HCT116 (cell line): ENCODE data around the gene AUTS2. TPM values are rescaled to one million over a fixed set of nuclear protein-coding genes. Genes with fewer than 3 reads are reported as not detected.

Source experiments
- ATAC-seq: fragments of 200-7000 bp; cut with Tn5 transposase; 2 replicates; pipeline ENCODE4 v1.9.1; 2020; ENCODE audit warnings: mild to moderate bottlenecking, moderate library complexity
- BruUV-seq: library from RNA; stranded (reverse); fragments of 400-500 nt; replicated peaks from 2 replicates; lab custom pipeline; 2021; lab: Mats Ljungman, UMichigan
- CTCF ChIA-PET: fragments of 300-600 bp; sonication (Branson Sonifier 250); formaldehyde crosslinking; loops from one replicate; lab custom pipeline; 2021; ENCODE audit warnings: antibody characterized with exemption; lab: Charles Lee
- POLR2A ChIA-PET: fragments of 300-600, 350-600 bp; sonication (Branson Sonifier 250); formaldehyde crosslinking; loops from one replicate; lab custom pipeline; 2021; ENCODE audit warnings: antibody characterized with exemption; lab: Charles Lee
- RAD21 ChIA-PET, 2 experiments: fragments of 300-600 bp; sonication (Branson Sonifier 250); formaldehyde crosslinking; loops; one replicate each; lab custom pipeline; 2023; ENCODE audit warnings: low total read pairs in 2 of 2; ENCODE audit not compliant: uncharacterized antibody in 2 of 2, unreplicated experiment in 2 of 2, low non-redundant PET in 1 of 2; lab: Charles Lee
- DNase-seq: peaks from one replicate; pipeline ENCODE4 v3.0.0-alpha.2; 2010; ENCODE audit warnings: low read depth, low spot score
- H2AFZ ChIP-seq: fragments of 200-600 bp; shearing (Covaris generic), sonication (generic); 2 replicates; pipeline ENCODE4 v1.6.1; 2017; ENCODE audit warnings: low read depth, mixed run types, mixed read lengths, antibody characterized with exemption, low read length; ENCODE audit not compliant: poor library complexity, severe bottlenecking
- H3K27ac ChIP-seq: 2 replicates; pipeline ENCODE4 v1.5.1; 2012; ENCODE audit warnings: low read depth, low read length
- H3K27me3 ChIP-seq: fragments of 200-600 bp; sonication (generic); 2 replicates; pipeline ENCODE4 v1.6.1; 2016; ENCODE audit warnings: mixed run types, low read length, mixed read lengths; ENCODE audit not compliant: insufficient read depth
- H3K36me3 ChIP-seq, 2 experiments: fragments of 200-500 bp in 1 of 2; fragments of 200-600 bp in 1 of 2; sonication (Bioruptor generic) in 1 of 2; sonication (generic) in 1 of 2; 2 replicates each; pipeline versions ENCODE4 v1.5.1 to v1.6.1; 2014 to 2016; ENCODE audit warnings: low read length in 2 of 2, inconsistent platforms in 1 of 2, mixed read lengths in 1 of 2, mixed run types in 1 of 2; ENCODE audit not compliant: insufficient read depth in 2 of 2, control insufficient read depth in 1 of 2
- H3K4me1 ChIP-seq, 2 experiments: fragments of 200-600 bp in 1 of 2; sonication (generic) in 1 of 2; 2 replicates each; pipeline versions ENCODE4 v1.5.1 to v1.6.1; 2012 to 2017; ENCODE audit warnings: low read length in 2 of 2, inconsistent platforms in 1 of 2, mild to moderate bottlenecking in 1 of 2, mixed read lengths in 1 of 2, mixed run types in 1 of 2, moderate library complexity in 1 of 2; ENCODE audit not compliant: insufficient read depth in 2 of 2, control insufficient read depth in 1 of 2
- H3K4me2 ChIP-seq: fragments of 200-600 bp; sonication (generic); 2 replicates; pipeline ENCODE4 v1.6.1; 2017; ENCODE audit warnings: mixed run types, low read length, mixed read lengths
- H3K4me3 ChIP-seq, 2 experiments: fragments of 200-600 bp in 1 of 2; sonication (generic) in 1 of 2; replicated peaks in 1 of 2; 2 replicates each; pipeline ENCODE4 v1.5.1; 2011 to 2016; ENCODE audit warnings: low read length in 2 of 2, control low read depth in 1 of 2, low read depth in 1 of 2, mild to moderate bottlenecking in 1 of 2, mixed read lengths in 1 of 2, mixed run types in 1 of 2
- H3K79me2 ChIP-seq: fragments of 200-600 bp; sonication (generic); 2 replicates; pipeline ENCODE4 v1.6.1; 2017; ENCODE audit warnings: mild to moderate bottlenecking, mixed run types, low read length, moderate library complexity, mixed read lengths; ENCODE audit not compliant: insufficient read depth
- H3K9ac ChIP-seq: fragments of 200-600 bp; sonication (generic); 2 replicates; pipeline ENCODE4 v1.6.1; 2016; ENCODE audit warnings: low read length, mixed read lengths
- H3K9me2 ChIP-seq: fragments of 200-600 bp; sonication (generic), shearing (Covaris generic); 2 replicates; pipeline ENCODE4 v1.6.1; 2017; ENCODE audit warnings: mixed run types, mild to moderate bottlenecking, moderate library complexity; ENCODE audit not compliant: insufficient read depth
- H3K9me3 ChIP-seq, 2 experiments: fragments of 200-500 bp in 1 of 2; fragments of 200-600 bp in 1 of 2; sonication (Bioruptor generic) in 1 of 2; sonication (generic) in 1 of 2; 2 replicates each; pipeline ENCODE4 v1.6.1; 2014 to 2017; ENCODE audit warnings: low read length in 2 of 2, mixed read lengths in 2 of 2, inconsistent platforms in 1 of 2, low read depth in 1 of 2, mild to moderate bottlenecking in 1 of 2, mixed run types in 1 of 2, moderate library complexity in 1 of 2; ENCODE audit not compliant: control insufficient read depth in 1 of 2, insufficient read depth in 1 of 2
- H4K20me1 ChIP-seq: fragments of 200-600 bp; sonication (generic), shearing (Covaris generic); 2 replicates; pipeline ENCODE4 v1.6.1; 2017; ENCODE audit warnings: mixed run types, mild to moderate bottlenecking, moderate library complexity; ENCODE audit not compliant: insufficient read depth
- EGR1 ChIP-seq: IDR thresholded peaks from 2 replicates; pipeline ENCODE4 v1.6.1; 2012; ENCODE audit warnings: low read depth
- ELF1 ChIP-seq: IDR thresholded peaks from 2 replicates; pipeline ENCODE4 v1.6.1; 2012; ENCODE audit warnings: low read depth, borderline replicate concordance
- EZH2 ChIP-seq: fragments of 200-600 bp; sonication (generic); IDR thresholded peaks from 2 replicates; pipeline ENCODE4 v1.6.1; 2017; ENCODE audit warnings: antibody characterized with exemption, mixed run types
- EZH2phosphoT487 ChIP-seq: fragments of 200-600 bp; IDR thresholded peaks from 2 replicates; pipeline ENCODE4 v1.6.1; 2018; ENCODE audit warnings: antibody characterized with exemption, borderline replicate concordance
- JUND ChIP-seq: IDR thresholded peaks from 2 replicates; pipeline ENCODE4 v1.6.1; 2012
- POLR2A ChIP-seq: IDR thresholded peaks from 2 replicates; pipeline ENCODE4 v1.7.0; 2011; ENCODE audit warnings: borderline replicate concordance; ENCODE audit not compliant: insufficient read depth, insufficient read length; ENCODE audit errors: extremely low read depth
- POLR2AphosphoS5 ChIP-seq: IDR thresholded peaks from 2 replicates; pipeline ENCODE4 v1.6.1; 2011; ENCODE audit warnings: mild to moderate bottlenecking, low read depth, low read length, moderate library complexity
- RAD21 ChIP-seq: IDR thresholded peaks from 2 replicates; pipeline ENCODE4 v1.6.1; 2012; ENCODE audit warnings: low read depth, mild to moderate bottlenecking
- REST ChIP-seq: IDR thresholded peaks from 2 replicates; pipeline ENCODE4 v1.6.1; 2012; ENCODE audit warnings: low read depth
- YY1 ChIP-seq: IDR thresholded peaks from 2 replicates; pipeline ENCODE4 v1.6.1; 2011; ENCODE audit warnings: low read length, low read depth, moderate library complexity, mild to moderate bottlenecking; ENCODE audit not compliant: insufficient replicate concordance; ENCODE audit errors: extremely low read depth
- ZBTB33 ChIP-seq: IDR thresholded peaks from 2 replicates; pipeline ENCODE4 v1.6.1; 2011; ENCODE audit warnings: mild to moderate bottlenecking, low read length, moderate library complexity; ENCODE audit not compliant: insufficient replicate concordance; ENCODE audit errors: extremely low read depth
- intact Hi-C: fragments of 100-400 bp; cut with micrococcal nuclease; formaldehyde crosslinking; loops from 2 replicates; pipeline ENCODE4 v1.10.0; 2022
- total RNA-seq: library from RNA; stranded (reverse); gene quantifications from one replicate; pipeline ENCODE4 v1.2.1, GENCODE V29; 2021; ENCODE audit not compliant: unreplicated experiment
- TF ChIP-seq, protein P1 (sequence below), 3 experiments: fragments of 200-600 bp in 1 of 3; sonication (generic) in 1 of 3; IDR thresholded peaks in 2 of 3; conservative IDR thresholded peaks in 1 of 3; 2 replicates each; pipeline ENCODE4 v1.5.1; 2012 to 2017; ENCODE audit warnings: low read depth in 2 of 3, low read length in 2 of 3, antibody characterized with exemption in 1 of 3, borderline replicate concordance in 1 of 3, control low read depth in 1 of 3, mild to moderate bottlenecking in 1 of 3, mixed read lengths in 1 of 3, mixed run types in 1 of 3, moderate library complexity in 1 of 3; ENCODE audit not compliant: insufficient read depth in 1 of 3

Gene AUTS2
- total RNA-seq, 1 experiment from 2014 or later, result 0.93 TPM

- Histone ChIP-seq H3K36me3 (no peaks in the 10 kb centered on the region), H3K9ac (no peak overlapping the region), H2AFZ (no peak overlapping the region), H3K9me2 (no peaks in the 10 kb centered on the region), H3K4me1 (no peaks in the 10 kb centered on the region), H3K27ac (no peak overlapping the region), H3K4me3 (no peak overlapping the region), H4K20me1 (no peaks in the 10 kb centered on the region), H3K79me2 (no peaks in the 10 kb centered on the region)
- DNase-seq (no peak), ATAC-seq (no peak)
- intact Hi-C loops, result no loop called here
- RAD21 ChIA-PET, result no interaction called here
- BruUV-seq, result no TSS peak
- POLR2A ChIA-PET, result no interaction called here
- CTCF ChIA-PET, result no interaction called here
- no peak for TF ChIP-seq EZH2
- no peak for TF ChIP-seq JUND
- no peak for TF ChIP-seq YY1
- no peak for TF ChIP-seq REST
- no peak for TF ChIP-seq ELF1
- TF ChIP-seq, all 23 proteins: peak for 0
- H3K9me3 ChIP-seq, result peaks cover 6 to 10% of the 10 kb centered on the region in 2 experiments; a peak in 2 of 4 replicates
- no peak overlapping the region for H3K4me2 ChIP-seq
- no peaks in the 10 kb centered on the region for H3K27me3 ChIP-seq
These were observed 164.6 kb downstream of the AUTS2 start for GRCh38 chr7:69762821-69763352.

DNA sequence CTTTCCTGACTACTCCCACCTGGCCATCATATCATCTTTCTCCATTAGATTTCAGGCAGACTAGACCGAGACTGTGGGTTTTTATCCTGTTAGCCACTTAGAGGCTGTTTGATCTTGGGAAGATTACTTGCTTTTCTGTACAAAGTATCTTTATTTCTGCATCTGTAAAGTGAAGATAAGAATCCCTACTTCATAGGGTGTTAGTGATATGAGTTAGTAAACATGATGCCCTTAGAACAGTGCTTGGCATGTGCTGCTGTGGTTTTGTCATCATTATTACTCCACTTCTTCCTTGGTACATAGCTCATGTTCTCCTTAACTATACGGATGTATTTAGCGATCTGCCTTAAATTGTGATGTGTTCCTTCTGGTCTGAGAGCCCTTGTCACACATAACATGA, 165.2 kb downstream of the AUTS2 start:
- Histone ChIP-seq H3K27ac (no peak overlapping the region), H3K36me3 (no peaks in the 10 kb centered on the region), H3K4me3 (no peak overlapping the region), H3K9me3 (peaks cover 11 to 12% of the 10 kb centered on the region in 2 experiments; a peak in 2 of 4 replicates), H3K9me2 (no peaks in the 10 kb centered on the region), H4K20me1 (no peaks in the 10 kb centered on the region), H2AFZ (no peak overlapping the region), H3K27me3 (no peaks in the 10 kb centered on the region), H3K79me2 (no peaks in the 10 kb centered on the region), H3K9ac (no peak overlapping the region), H3K4me2 (no peak overlapping the region), H3K4me1 (no peaks in the 10 kb centered on the region)
- ChIA-PET CTCF (no interaction called here), POLR2A (no interaction called here), RAD21 (no interaction called here)
- ATAC-seq, result no peak
- DNase-seq, result no peak
- intact Hi-C loops, result no loop called here
- BruUV-seq, result no TSS peak
- TF ChIP-seq ZBTB33 (no peak), EGR1 (no peak), YY1 (no peak), EZH2phosphoT487 (no peak), RAD21 (no peak), POLR2A (no peak), POLR2AphosphoS5 (no peak)
- TF ChIP-seq, protein P1, sequence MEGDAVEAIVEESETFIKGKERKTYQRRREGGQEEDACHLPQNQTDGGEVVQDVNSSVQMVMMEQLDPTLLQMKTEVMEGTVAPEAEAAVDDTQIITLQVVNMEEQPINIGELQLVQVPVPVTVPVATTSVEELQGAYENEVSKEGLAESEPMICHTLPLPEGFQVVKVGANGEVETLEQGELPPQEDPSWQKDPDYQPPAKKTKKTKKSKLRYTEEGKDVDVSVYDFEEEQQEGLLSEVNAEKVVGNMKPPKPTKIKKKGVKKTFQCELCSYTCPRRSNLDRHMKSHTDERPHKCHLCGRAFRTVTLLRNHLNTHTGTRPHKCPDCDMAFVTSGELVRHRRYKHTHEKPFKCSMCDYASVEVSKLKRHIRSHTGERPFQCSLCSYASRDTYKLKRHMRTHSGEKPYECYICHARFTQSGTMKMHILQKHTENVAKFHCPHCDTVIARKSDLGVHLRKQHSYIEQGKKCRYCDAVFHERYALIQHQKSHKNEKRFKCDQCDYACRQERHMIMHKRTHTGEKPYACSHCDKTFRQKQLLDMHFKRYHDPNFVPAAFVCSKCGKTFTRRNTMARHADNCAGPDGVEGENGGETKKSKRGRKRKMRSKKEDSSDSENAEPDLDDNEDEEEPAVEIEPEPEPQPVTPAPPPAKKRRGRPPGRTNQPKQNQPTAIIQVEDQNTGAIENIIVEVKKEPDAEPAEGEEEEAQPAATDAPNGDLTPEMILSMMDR (IDR thresholded peaks at IDR 0.05 in 2 of 3, conservative IDR thresholded peaks at IDR 0.05 in 1 of 3; ENCODE audit: borderline replicate concordance in 1 of 3, insufficient read depth in 1 of 3, low read depth in 2 of 3, low read length in 2 of 3), result no peak
